Testis (tissue), 3 donors: ENCODE results near the gene SAP30. TPM values are rescaled to one million over a fixed set of nuclear protein-coding genes. Genes with fewer than 3 reads are reported as not detected.
A peak's percentile ranks its signal among the peaks of the same experiment; 100 is the strongest.

Experiments used
- DNase-seq: peaks from one replicate; pipeline ENCODE4 v3.0.0-alpha.2; 2019
- H3K27ac ChIP-seq, 2 donors: fragments of 200-600 bp; sonication (generic); one replicate each; pipeline ENCODE4 v1.5.1; 2019
- H3K27me3 ChIP-seq: fragments of 200-600 bp; sonication (generic); one replicate; pipeline ENCODE4 v1.5.1; 2019
- H3K36me3 ChIP-seq: fragments of 200-600 bp; sonication (generic); one replicate; pipeline ENCODE4 v1.5.1; 2017; ENCODE audit warnings: low read depth; ENCODE audit errors: missing control alignments
- H3K4me1 ChIP-seq: fragments of 200-600 bp; sonication (generic); one replicate; pipeline ENCODE4 v1.5.1; 2019
- H3K4me3 ChIP-seq, 2 donors: fragments of 200-600 bp; sonication (generic); one replicate each; pipeline ENCODE4 v1.5.1; 2017 to 2019
- H3K9me3 ChIP-seq: fragments of 200-600 bp; sonication (generic); one replicate; pipeline ENCODE4 v1.5.1; 2017
- POLR2A ChIP-seq: fragments of 450-650 bp; IDR thresholded peaks from one replicate; pipeline ENCODE4 v1.6.1; 2017; ENCODE audit warnings: antibody characterized with exemption, mild to moderate bottlenecking, moderate library complexity
- WGBS, 2 donors: methylation state at CpG; one replicate each; pipeline ENCODE4 v1.1.5; 2018; 5-methylcytosine and 5-hydroxymethylcytosine counted together
- intact Hi-C: fragments of 100-400 bp; cut with DNase I; formaldehyde crosslinking; loops from one replicate; pipeline ENCODE4 v1.15.1; 2023; ENCODE audit warnings: low total_unique reads
- polyA plus RNA-seq: library from polyadenylated mRNA; stranded (reverse); fragments of 350-450 nt; fragmentation: Illumina TruSeq; extraction: RNeasy Lipid Tissue Mini Kit (QIAGEN cat#74804); gene quantifications from one replicate; pipeline ENCODE4 v1.2.3, GENCODE V29; 2014; ENCODE audit warnings: low read depth, low replicate concordance; ENCODE audit not compliant: insufficient read depth
- total RNA-seq, 2 donors: library from RNA; depleted of rRNA; stranded (reverse); fragments of >200 nt; gene quantifications; one replicate each; pipeline ENCODE4 v1.2.3, GENCODE V29; 2016
- TF ChIP-seq, protein P1 (sequence below), 3 experiments: fragments of 450-650 bp in 2 of 3; fragments of 200-600 bp in 1 of 3; sonication (generic) in 1 of 3; IDR thresholded peaks; one replicate each; pipeline ENCODE4 v1.5.1; 2016 to 2019; ENCODE audit warnings: antibody characterized with exemption in 3 of 3, mild to moderate bottlenecking in 2 of 3, moderate library complexity in 1 of 3

SAP30 gene
- total and polyA plus RNA-seq, 3 donors from 2014 or later, result 45.8 to 57.0 (median 49.0) TPM

GRCh38 chr4:173334891-173335752 lies 35.6 kb upstream of the SAP30 start:
- H3K9me3 ChIP-seq, result no peaks in the 10 kb centered on the region
- peak overlapping the region; percentile 100 for H3K27ac ChIP-seq
- DNase-seq, result peak; percentile 65
- H3K4me3 ChIP-seq, result peak overlapping the region; percentile 98
- peaks cover 13% of the 10 kb centered on the region for H3K4me1 ChIP-seq
- whole genome bisulfite sequencing, 2 donors, result 1 to 6% methylated on average over 10 to 43 of the region's 52 CpGs
- TF ChIP-seq, protein P1, sequence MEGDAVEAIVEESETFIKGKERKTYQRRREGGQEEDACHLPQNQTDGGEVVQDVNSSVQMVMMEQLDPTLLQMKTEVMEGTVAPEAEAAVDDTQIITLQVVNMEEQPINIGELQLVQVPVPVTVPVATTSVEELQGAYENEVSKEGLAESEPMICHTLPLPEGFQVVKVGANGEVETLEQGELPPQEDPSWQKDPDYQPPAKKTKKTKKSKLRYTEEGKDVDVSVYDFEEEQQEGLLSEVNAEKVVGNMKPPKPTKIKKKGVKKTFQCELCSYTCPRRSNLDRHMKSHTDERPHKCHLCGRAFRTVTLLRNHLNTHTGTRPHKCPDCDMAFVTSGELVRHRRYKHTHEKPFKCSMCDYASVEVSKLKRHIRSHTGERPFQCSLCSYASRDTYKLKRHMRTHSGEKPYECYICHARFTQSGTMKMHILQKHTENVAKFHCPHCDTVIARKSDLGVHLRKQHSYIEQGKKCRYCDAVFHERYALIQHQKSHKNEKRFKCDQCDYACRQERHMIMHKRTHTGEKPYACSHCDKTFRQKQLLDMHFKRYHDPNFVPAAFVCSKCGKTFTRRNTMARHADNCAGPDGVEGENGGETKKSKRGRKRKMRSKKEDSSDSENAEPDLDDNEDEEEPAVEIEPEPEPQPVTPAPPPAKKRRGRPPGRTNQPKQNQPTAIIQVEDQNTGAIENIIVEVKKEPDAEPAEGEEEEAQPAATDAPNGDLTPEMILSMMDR (IDR thresholded peaks at IDR 0.05), result no peak
- no peak for TF ChIP-seq POLR2A
- intact Hi-C loops, result loop anchor here (5.0 kb wide), 1 partner anchor 37 kb away; the partner anchor contains the start of gene SAP30
- H3K36me3 ChIP-seq, result no peaks in the 10 kb centered on the region
- H3K27me3 ChIP-seq, result no peaks in the 10 kb centered on the region

- Histone ChIP-seq H3K27me3 (no peaks in the 10 kb centered on the region), H3K4me1 (peaks cover 7% of the 10 kb centered on the region), H3K27ac (no peak overlapping the region), H3K9me3 (no peaks in the 10 kb centered on the region), H3K36me3 (no peaks in the 10 kb centered on the region), H3K4me3 (no peak overlapping the region)
- WGBS, 2 donors, result 91 to 96% methylated on average over 2 of the region's 2 CpGs
- no peak for DNase-seq
- intact Hi-C loops, result loop anchor here (5.0 kb wide), 1 partner anchor 35 kb away; the partner anchor contains the start of gene SAP30
- no peak for TF ChIP-seq POLR2A
- TF ChIP-seq, protein P1 (IDR thresholded peaks at IDR 0.05), result no peak
These were observed 33.3 kb upstream of the SAP30 start for GRCh38 chr4:173337463-173337862.

GRCh38 chr4:173343832-173344397 lies 26.8 kb upstream of the SAP30 start:
- Histone ChIP-seq H3K4me1 (no peaks in the 10 kb centered on the region), H3K36me3 (no peaks in the 10 kb centered on the region), H3K27me3 (no peaks in the 10 kb centered on the region), H3K27ac (no peak overlapping the region), H3K4me3 (no peak overlapping the region), H3K9me3 (no peaks in the 10 kb centered on the region)
- WGBS, 2 donors, result 72 to 78% methylated on average over 3 of the region's 3 CpGs
- DNase-seq, result no peak
- TF ChIP-seq, protein P1 (IDR thresholded peaks at IDR 0.05), result no peak
- no peak for TF ChIP-seq POLR2A
- intact Hi-C loops, result no loop called here

- Histone ChIP-seq H3K36me3 (no peaks in the 10 kb centered on the region), H3K4me3 (no peak overlapping the region), H3K27me3 (no peaks in the 10 kb centered on the region), H3K27ac (no peak overlapping the region), H3K4me1 (no peaks in the 10 kb centered on the region), H3K9me3 (no peaks in the 10 kb centered on the region)
- intact Hi-C loops, result no loop called here
- DNase-seq, result no peak
- TF ChIP-seq, protein P1 (IDR thresholded peaks at IDR 0.05), result no peak
- TF ChIP-seq POLR2A, result no peak
- 69 to 77% methylated on average over 2 of the region's 2 CpGs for WGBS, 2 donors
These were observed 25.1 kb upstream of the SAP30 start for GRCh38 chr4:173345648-173346047.
